H1 (cell line): ENCODE results near the gene MAST1. TPM values are rescaled to one million over a fixed set of nuclear protein-coding genes. Genes with fewer than 3 reads are reported as not detected.

Experiments used
- ASH2L ChIP-seq: fragments of 200-600, 300-600 bp; sonication (generic); IDR thresholded peaks from one replicate; pipeline ENCODE4 v1.7.1; 2017; ENCODE audit warnings: low read length
- CBX5 ChIP-seq: fragments of 300-800, 300-1000 bp; sonication (generic); IDR thresholded peaks from 2 replicates; pipeline ENCODE4 v1.7.1; 2016; ENCODE audit warnings: antibody characterized with exemption, low read length, low read depth
- CREB1 ChIP-seq: IDR thresholded peaks from 2 replicates; pipeline ENCODE4 v1.6.1; 2012; ENCODE audit warnings: inconsistent platforms
- EGR1 ChIP-seq: IDR thresholded peaks from 2 replicates; pipeline ENCODE4 v1.6.1; 2011; ENCODE audit warnings: low read depth, low read length, borderline replicate concordance
- GABPA ChIP-seq: IDR thresholded peaks from 2 replicates; pipeline ENCODE4 v1.6.1; 2011; ENCODE audit warnings: mild to moderate bottlenecking, low read length, moderate library complexity, borderline replicate concordance; ENCODE audit not compliant: insufficient read depth
- HDAC6 ChIP-seq: IDR thresholded peaks from one replicate; pipeline ENCODE4 v1.7.1; 2012; ENCODE audit warnings: low read depth, mild to moderate bottlenecking, inconsistent platforms, low read length, moderate library complexity
- KDM5A ChIP-seq: fragments of 200-600 bp; IDR thresholded peaks from 2 replicates; pipeline ENCODE4 v1.7.1; 2012; ENCODE audit warnings: mild to moderate bottlenecking, low read length, inconsistent platforms, mixed read lengths
- POLR2A ChIP-seq, 2 experiments: IDR thresholded peaks; 1 replicate in 1 of 2; 2 replicates in 1 of 2; pipeline ENCODE4 v1.6.1; 2011; ENCODE audit warnings: low read depth in 2 of 2, low read length in 2 of 2, mild to moderate bottlenecking in 2 of 2; ENCODE audit errors: control extremely low read depth in 1 of 2
- SIX5 ChIP-seq: IDR thresholded peaks from 2 replicates; pipeline ENCODE4 v1.6.1; 2011; ENCODE audit warnings: mild to moderate bottlenecking, low read depth, low read length
- TCF12 ChIP-seq: IDR thresholded peaks from 2 replicates; pipeline ENCODE4 v1.6.1; 2011; ENCODE audit warnings: low read depth, mild to moderate bottlenecking, low read length
- polyA plus RNA-seq, 7 experiments: library from polyadenylated mRNA; depleted of rRNA in 3 of 7; stranded (reverse) in 5 of 7; unstranded in 2 of 7; fragments of >200 nt in 5 of 7; fragments of 200-250 nt in 2 of 7; gene quantifications; 1 replicate in 5 of 7; 2 replicates in 1 of 7; 4 replicates in 1 of 7; pipeline versions ENCODE4 v1.2.1 to v1.2.3, GENCODE V29; 2011 to 2013; ENCODE audit warnings: missing spikeins in 2 of 7, mixed read lengths in 2 of 7
- total RNA-seq: library from RNA; stranded (reverse); fragmentation: NEBNext Ultra II Directional; extraction: Animal tissue kit (Norgen Biotek cat#: 25700); gene quantifications from 2 replicates; pipeline ENCODE4 v1.2.1, GENCODE V29; 2021
- TF ChIP-seq, protein P1 (sequence below): fragments of 300-600 bp; sonication (generic); IDR thresholded peaks from 2 replicates; pipeline ENCODE4 v1.7.1; 2012; ENCODE audit warnings: low read length, moderate library complexity, mild to moderate bottlenecking, inconsistent platforms; ENCODE audit not compliant: insufficient replicate concordance

Gene MAST1
- total and polyA plus RNA-seq, 2 of the 8 experiments (the other 6 are each of a cell fraction or from before 2014, with no cell fraction given) = 15.6 to 28.3 TPM

DNA sequence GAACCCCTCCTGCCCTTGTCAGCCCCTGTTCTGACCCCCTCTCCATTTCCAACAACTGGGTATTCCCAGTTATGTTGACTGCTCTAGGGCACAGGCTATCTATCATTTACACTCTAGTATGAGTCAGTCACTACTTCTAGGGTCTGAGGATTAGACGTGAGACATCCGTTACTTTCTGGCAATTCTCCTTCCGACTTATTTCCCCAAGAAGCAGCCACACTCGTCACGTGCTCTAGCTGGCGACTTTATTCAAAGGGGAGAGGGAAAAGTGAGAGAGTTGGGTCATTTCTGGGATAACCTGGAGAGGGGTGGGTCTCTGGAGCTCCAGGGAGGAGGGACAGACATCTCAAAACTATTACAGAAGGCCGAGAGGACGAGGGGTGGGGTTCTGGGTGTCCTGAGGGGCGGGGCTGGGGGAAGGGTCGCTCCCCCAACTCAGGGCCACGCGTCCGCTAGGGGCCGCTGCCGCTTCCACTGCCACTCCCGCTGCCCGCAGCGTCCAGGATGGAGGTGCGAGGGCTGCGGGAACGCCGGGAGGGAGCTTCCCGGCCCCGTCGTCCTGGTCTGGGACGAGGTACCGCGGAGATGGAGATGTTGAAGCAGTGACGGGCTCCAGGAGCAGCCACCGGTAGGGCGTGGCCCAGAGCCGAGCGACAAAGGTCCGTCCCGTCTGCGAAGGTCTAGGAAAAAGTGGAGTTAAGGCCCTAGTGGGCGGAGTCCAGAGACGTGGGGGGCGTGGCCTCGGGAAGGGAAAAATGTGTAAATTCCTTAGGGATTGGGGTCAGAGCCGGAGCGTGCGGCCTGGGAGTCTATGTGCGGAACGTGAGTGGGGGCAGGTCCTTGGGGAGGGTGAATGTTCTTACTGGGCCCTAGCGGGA lies 12.8 kb upstream of the MAST1 start (continued):
- TF ChIP-seq, protein P1, sequence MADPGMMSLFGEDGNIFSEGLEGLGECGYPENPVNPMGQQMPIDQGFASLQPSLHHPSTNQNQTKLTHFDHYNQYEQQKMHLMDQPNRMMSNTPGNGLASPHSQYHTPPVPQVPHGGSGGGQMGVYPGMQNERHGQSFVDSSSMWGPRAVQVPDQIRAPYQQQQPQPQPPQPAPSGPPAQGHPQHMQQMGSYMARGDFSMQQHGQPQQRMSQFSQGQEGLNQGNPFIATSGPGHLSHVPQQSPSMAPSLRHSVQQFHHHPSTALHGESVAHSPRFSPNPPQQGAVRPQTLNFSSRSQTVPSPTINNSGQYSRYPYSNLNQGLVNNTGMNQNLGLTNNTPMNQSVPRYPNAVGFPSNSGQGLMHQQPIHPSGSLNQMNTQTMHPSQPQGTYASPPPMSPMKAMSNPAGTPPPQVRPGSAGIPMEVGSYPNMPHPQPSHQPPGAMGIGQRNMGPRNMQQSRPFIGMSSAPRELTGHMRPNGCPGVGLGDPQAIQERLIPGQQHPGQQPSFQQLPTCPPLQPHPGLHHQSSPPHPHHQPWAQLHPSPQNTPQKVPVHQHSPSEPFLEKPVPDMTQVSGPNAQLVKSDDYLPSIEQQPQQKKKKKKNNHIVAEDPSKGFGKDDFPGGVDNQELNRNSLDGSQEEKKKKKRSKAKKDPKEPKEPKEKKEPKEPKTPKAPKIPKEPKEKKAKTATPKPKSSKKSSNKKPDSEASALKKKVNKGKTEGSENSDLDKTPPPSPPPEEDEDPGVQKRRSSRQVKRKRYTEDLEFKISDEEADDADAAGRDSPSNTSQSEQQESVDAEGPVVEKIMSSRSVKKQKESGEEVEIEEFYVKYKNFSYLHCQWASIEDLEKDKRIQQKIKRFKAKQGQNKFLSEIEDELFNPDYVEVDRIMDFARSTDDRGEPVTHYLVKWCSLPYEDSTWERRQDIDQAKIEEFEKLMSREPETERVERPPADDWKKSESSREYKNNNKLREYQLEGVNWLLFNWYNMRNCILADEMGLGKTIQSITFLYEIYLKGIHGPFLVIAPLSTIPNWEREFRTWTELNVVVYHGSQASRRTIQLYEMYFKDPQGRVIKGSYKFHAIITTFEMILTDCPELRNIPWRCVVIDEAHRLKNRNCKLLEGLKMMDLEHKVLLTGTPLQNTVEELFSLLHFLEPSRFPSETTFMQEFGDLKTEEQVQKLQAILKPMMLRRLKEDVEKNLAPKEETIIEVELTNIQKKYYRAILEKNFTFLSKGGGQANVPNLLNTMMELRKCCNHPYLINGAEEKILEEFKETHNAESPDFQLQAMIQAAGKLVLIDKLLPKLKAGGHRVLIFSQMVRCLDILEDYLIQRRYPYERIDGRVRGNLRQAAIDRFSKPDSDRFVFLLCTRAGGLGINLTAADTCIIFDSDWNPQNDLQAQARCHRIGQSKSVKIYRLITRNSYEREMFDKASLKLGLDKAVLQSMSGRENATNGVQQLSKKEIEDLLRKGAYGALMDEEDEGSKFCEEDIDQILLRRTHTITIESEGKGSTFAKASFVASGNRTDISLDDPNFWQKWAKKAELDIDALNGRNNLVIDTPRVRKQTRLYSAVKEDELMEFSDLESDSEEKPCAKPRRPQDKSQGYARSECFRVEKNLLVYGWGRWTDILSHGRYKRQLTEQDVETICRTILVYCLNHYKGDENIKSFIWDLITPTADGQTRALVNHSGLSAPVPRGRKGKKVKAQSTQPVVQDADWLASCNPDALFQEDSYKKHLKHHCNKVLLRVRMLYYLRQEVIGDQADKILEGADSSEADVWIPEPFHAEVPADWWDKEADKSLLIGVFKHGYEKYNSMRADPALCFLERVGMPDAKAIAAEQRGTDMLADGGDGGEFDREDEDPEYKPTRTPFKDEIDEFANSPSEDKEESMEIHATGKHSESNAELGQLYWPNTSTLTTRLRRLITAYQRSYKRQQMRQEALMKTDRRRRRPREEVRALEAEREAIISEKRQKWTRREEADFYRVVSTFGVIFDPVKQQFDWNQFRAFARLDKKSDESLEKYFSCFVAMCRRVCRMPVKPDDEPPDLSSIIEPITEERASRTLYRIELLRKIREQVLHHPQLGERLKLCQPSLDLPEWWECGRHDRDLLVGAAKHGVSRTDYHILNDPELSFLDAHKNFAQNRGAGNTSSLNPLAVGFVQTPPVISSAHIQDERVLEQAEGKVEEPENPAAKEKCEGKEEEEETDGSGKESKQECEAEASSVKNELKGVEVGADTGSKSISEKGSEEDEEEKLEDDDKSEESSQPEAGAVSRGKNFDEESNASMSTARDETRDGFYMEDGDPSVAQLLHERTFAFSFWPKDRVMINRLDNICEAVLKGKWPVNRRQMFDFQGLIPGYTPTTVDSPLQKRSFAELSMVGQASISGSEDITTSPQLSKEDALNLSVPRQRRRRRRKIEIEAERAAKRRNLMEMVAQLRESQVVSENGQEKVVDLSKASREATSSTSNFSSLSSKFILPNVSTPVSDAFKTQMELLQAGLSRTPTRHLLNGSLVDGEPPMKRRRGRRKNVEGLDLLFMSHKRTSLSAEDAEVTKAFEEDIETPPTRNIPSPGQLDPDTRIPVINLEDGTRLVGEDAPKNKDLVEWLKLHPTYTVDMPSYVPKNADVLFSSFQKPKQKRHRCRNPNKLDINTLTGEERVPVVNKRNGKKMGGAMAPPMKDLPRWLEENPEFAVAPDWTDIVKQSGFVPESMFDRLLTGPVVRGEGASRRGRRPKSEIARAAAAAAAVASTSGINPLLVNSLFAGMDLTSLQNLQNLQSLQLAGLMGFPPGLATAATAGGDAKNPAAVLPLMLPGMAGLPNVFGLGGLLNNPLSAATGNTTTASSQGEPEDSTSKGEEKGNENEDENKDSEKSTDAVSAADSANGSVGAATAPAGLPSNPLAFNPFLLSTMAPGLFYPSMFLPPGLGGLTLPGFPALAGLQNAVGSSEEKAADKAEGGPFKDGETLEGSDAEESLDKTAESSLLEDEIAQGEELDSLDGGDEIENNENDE = no peak
- TF ChIP-seq ASH2L (peak; percentile 75), KDM5A (no peak), GABPA (no peak), CREB1 (peak; percentile 55; the same call in 1 of the 2 replicates), CBX5 (no peak), EGR1 (no peak), POLR2A (IDR thresholded peaks at IDR 0.05; ENCODE audit: control extremely low read depth in 1 of 2, low read depth in 2 of 2, low read length in 2 of 2) (peak in 1 of 2 experiments; percentile 65; a peak in 1 of 3 replicates), HDAC6 (no peak), SIX5 (no peak), TCF12 (0 out of 2 replicates have a peak, but pooled peaks have one; percentile 2)
